Measurements from ENCODE around the gene LDLRAD3. TPM values are rescaled to one million over a fixed set of nuclear protein-coding genes. Genes with fewer than 3 reads are reported as not detected.

LDLRAD3 gene
- total RNA-seq, 1 donor from 2014 or later, result 7.2 TPM

DNA sequence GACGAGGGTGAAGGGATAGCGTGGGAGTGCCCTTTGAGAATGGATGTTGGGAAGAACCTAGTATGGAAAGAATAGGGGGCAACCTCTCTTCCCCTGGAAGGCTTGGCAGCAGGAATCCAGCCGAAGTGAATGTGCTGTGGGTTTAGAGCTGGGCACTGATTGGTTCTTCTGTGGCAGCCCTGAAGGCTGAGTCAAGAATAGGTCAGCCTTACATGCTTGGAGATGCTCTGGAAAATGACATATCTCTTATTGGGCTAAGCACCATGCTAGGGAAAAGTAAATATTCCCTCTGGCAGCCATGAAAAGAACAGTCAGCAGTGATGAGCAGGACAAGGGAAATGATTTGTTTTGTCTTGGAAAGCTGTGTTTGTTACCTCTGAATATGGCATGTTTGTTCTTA, 195.9 kb downstream of the LDLRAD3 start:
- no peak for ATAC-seq

DNA sequence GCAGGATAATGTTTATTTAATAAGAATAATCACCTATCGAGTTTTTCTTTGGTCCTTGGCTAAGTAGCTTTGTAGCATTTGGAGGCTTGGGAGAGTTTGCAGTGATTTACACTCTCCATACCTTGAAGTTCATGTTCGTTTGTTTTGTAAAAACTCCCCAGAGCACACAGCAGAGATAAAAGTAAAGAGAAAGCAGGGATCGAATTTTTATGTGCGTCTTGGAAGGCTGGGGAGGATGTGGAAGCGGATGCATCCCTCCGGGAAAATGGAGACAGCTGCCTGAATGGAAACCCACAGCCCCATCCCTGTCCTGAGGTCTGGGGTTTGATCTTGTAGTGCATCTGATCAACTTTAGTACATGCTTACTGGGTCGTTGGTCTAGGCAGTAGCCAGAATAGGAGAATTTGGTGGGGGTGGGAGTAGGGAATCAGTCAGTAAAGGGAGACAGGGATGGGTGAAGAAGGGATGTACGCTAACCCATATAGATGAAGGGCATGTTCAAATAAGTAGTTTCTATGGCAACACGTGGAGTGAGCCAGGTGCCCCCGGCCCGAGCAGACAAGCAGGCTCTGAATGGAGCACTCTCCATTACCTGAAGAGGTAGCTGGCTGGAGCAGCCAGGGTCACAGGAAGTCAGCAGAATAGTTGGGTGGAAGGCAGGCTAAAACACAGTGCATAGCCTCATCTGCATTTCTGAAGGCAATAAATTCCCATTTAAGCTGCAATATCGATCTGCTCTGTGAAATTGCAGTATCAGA, 197.5 kb downstream of the LDLRAD3 start:
- no peak for ATAC-seq

DNA sequence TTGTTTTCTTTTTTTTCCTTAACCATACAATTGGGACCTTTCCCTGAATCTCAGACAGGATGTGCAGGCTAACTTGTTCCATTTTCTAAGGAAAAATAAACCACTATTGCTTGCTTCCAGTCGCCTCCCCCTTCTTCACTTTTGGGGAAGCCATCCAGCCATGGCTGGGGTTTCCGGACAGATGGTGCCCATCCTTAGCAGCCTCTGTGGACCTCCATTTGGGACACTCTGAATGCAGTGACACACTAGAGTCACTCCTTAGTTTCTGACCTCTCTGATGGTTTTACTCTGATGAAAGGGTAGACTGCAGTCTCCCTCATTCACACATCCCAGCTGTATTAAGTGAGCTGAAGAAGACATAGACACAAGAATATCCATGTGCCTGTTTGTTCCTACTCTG, 198.1 kb downstream of the LDLRAD3 start:
- ATAC-seq, result no peak

DNA sequence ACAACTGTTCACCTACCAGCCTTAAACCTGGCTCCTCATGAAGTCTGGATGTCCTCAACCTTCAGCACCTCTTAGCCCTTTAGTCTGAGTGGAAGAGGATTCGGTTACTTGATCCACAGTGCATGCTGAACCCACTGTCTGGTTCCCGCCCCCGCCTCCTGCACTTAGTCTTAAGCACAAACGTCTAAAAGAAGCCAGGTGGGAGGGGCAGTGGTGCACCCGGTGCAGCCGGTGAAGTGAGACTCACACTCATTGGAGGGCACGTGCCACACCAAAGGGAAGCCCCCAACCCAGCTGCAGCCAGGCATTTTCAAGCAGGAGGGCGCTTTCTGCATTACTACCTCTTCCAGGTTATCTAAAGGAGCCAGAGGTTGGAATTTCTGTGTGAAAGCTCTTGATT, 198.6 kb downstream of the LDLRAD3 start:
- ATAC-seq, result no peak

DNA sequence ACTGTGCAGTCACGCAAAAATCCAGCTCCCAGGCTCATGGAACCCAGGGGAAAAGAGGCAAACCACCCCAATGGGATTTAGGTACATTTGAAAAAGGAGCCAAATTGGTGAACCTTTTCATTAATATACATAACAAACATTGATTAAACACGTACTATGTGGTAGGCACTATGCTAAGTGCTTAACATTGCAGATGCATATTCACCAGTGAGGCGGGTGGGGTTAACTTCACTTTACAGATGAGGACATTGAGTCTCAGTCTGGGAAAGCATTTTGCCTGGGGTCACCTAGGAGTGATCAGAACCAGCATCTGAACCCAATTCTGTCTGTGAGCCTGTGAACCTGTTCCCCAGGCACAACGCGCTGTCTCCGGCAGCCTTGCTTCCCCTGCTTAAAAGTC, 199.0 kb downstream of the LDLRAD3 start:
- no peak for ATAC-seq

DNA sequence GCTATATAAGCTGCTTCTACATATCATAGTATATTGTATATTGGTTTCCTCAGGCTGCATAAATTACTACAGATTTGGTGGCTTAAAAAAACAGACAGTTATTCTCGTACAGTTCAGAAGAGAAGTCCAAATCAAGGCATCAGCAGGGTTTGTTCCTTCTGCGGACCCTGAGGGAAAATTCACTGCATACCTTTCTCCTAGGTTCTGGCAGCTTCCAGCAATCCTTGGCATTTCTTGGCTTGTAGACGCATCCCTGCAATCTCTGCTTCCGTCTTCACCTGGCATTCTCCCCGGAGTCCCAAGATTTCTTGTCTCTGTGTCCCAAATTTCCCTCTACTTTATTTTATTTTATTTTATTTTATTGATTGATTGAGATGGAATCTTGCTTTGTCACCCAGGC, 202.6 kb downstream of the LDLRAD3 start:
- no peak for ATAC-seq

DNA sequence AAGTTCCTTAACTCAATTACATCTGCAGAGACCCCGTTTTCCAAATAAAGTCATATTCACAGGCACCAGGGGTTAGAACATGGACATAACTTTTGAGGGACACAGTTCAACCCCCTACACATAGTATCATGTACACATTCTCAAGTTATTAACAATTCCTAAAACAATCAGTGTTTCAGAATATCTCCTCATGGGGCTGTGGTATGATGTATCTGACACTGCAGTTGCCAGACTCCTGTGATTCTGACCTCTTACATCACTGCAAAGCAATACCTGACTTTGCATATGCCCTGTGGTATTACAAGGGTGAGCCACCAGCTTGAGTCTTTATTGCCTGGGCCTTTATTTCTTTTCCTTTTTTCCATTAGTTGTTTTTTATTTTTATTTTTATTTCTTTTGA, 203.6 kb downstream of the LDLRAD3 start:
- ATAC-seq, result no peak

DNA sequence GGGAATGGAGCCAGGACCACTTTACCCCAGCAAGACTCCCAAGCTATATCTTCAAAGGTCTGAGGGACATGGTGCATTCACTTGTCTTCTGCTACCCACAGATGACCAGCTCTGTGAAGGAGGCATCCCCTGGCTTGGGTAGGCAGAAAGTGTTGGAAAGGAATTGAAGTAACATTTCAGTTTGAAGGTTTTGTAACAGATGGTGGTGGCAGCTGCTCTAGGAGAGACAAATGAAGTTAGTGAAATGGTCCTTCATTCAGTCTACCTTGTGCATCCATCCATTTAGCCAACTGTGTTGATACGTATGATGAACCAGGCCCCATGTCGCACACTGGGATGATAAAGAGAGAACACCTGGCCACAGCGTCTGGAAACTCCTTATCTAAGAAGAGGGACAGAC, 204.8 kb downstream of the LDLRAD3 start:
- ATAC-seq, result no peak

DNA sequence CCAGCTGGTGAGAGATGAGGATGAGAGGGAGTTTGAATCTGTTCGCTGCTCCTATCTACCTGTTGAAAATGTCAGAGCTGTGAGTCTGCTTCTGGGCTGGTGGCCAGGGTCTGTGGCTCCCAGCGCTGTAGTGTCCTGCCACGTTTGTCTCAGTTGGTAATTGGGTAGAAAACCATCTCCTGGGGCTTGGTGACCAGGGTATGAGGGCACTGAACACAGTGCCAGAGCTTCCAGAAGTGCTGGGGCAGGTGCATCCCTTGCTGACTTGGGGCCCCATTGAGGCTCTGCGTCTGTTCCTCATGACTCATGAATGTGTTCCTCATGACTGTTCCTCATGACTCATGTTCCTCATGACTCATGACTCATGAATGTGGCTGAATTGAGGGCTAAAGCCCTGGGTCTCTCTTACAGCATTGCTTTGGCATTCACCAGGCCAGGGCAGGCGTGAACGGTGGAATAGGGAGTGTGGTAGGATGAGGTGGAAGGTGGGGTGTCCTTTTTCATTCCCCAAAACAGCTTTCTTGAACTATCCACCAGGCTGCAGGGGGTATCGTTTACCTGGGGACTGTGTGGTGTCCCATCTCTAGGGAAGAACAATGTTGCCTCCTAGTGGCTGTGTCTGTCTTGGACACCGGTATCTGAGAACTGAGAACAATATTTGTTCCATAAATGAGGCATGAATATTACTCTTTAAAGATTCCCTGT, 205.8 kb downstream of the LDLRAD3 start:
- ATAC-seq, result peak; percentile 99

DNA sequence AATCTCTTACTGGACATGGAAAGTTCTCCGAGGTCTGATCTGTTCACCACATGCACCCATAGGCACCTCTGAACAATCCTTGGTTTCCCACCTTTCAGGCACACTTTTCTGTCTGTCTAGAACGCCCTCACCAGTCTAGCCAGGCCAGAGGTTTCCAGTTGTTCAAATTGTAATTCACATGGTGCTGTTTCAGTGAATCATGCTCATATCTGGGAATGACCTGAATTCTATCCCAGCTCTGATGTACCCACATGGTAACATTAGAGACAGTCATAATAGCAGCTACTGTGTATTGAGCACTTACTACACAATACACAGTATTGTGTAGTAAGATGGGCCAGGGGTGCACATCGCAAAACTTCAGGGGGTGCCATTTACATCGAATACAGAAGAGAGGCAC, 207.1 kb downstream of the LDLRAD3 start:
- no peak for ATAC-seq

DNA sequence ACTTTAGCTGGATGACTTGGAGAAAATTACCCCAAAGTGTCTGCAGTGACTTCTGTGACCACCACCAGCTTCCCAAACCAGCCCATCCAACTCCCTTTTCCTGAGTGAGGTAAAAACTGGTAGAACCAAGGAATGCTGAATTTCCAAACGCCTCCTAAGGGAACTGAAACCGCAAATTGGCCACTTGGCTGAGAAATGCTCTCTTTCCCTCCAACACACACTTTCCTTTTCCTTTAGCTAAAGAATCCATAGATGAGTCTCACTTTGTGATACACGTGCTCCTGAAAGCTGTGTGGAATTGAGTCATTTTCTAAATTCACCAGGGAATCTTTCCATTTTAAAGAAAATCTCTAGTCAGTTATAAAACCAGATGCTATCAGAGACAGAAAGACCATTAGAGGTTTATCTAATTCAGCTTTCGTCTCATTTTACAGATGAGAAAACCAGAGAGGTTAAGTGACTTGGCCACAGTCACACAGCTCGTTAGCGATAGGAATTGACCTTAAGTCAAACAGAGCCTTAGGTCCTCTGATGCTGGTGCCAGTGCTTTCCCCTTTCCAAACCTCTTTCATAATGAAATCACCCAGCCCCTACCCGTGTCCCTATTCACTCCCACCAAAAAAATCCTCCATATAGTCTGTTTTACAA, 208.2 kb downstream of the LDLRAD3 start:
- no peak for ATAC-seq

DNA sequence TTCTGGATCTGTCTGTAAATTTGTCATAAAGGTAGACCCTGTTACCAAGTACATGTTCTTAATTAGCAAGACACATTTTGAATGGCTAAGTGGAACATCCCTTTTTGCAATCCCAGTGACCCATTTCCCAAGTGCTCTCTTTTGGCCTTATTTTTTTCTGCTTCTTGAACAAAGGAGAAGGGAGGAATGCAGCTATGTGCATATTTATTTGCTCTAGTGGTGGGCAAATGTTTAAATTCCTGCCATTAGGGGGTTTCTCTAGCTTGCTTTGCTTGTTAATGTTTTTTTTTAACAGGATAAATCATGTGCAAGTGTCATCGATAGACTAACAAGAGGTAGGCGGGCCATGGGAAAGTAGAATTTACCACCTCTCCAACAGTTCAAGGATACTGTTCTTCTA, 209.7 kb downstream of the LDLRAD3 start:
- ATAC-seq, result no peak

DNA sequence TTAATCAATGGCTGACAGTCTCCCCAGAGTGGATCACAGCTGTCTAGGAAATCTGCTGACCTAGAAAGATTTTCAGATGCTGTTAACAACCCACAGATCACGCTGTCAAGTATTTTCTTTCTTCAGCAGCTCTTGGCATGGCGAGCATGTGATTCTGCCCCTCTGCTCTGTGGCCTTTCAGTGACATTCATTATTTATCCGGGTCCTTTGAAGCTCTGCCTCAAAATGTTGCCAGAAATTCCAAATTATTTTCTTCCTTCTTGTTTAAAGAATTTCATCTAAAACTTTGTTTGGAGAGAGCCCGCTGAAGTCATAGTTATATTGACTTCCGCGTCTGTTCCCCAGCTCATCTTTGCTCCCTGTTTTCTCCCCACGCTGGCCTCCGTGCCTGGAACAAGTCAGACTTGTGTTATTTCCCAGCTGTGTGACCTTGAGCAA, 211.3 kb downstream of the LDLRAD3 start:
- no peak for ATAC-seq

DNA sequence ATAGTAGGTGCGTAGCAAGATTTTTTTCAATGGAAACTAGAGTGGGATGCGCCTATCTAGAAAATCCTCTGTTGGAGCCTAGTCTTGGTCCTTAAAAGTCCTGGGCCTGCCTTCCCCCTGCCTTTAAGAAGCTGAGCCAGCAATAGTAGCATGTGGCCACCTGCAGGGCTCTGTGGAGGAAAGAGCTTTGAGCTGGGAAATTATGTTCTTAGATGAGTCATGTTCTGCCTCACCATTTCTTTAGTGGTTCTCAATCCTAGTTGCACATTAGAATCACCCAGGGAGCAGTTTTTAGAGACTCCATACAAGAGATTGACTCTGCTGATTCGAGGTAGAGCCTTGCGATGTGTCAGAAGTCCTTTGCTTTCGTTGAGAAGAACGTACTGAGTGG, 211.9 kb downstream of the LDLRAD3 start:
- ATAC-seq, result peak; percentile 85

DNA sequence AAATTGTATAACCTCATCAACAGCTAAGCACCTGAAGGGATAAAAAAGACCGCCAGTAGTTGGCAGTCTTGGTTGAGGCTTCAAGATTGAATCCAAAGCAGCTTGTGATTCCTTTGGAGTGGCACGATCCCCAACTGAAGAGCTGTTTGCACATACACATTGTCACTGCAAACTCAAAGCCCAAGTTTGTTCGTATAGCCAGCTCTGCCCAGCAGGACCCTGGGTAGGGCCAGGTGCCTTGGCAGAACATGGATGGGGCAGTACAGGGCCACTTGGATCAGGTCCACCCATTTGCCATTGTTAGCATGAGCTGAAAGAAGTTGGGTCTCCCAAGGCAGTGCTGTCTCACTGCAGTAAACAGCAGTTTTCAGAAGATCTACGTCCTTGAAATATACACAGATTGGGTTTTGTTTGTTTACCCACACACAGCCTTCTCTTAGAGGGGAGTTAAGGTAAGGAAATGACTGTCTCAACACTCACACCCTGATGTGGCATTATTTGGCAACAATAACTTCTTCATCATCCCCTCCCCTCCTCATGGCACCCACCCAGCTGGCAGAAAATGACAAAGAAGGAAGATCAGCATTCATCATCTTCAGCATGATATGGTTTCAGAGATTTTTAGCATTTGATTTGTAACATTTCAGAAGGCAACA, 212.4 kb downstream of the LDLRAD3 start:
- ATAC-seq, result no peak

DNA sequence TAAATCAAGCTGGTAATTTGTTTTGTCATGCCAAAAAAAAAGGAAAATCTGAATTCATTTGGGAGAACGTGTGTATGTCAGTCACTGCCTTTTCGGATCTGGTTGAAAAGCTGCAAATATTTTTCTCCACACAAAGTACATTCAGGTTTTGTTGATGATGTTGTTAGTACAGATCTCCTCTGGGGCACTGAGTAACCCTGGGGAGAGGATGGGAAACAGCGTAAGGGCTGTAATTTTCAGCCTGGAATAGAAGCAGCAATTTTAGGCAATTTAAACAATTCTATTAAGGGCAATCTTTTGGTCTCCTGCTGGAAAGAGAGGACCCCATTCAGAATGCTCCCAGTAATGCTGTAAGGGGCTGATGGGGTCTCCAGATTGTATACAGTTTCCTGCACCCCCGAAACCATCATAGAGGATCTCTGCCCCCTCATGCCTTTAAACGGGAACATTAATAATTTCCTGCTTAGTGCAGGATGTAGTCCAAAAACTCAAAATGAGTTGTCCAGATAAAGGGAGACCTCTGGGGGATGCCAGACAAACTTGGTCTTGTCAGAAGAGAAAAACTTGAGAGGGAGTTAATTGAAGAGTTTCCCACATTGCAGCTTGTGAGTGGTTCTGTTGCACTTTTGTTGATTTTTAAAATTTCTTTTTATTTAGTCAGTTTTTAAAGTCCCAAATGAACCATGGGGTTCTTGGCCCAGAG, 213.1 kb downstream of the LDLRAD3 start:
- no peak for ATAC-seq

DNA sequence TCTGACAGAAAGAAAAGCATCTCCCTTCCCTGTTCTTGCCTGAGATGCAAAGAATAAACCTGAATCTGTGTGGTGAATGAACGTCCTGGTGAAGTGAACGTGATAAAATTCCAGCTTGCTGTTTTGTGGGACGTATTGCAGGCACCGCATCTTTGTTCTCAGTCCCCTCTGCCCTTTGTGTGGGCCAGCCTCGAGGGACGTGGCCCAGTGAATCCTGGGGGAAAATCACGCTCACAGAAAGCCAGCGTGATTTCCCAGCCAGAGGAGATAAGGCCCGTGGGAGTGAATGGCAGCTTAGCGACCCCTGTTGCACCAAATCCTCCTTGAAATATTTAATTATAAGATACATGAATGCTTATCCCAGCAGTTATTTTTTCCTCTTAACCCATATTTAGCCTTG, 216.2 kb downstream of the LDLRAD3 start:
- ATAC-seq, result no peak

DNA sequence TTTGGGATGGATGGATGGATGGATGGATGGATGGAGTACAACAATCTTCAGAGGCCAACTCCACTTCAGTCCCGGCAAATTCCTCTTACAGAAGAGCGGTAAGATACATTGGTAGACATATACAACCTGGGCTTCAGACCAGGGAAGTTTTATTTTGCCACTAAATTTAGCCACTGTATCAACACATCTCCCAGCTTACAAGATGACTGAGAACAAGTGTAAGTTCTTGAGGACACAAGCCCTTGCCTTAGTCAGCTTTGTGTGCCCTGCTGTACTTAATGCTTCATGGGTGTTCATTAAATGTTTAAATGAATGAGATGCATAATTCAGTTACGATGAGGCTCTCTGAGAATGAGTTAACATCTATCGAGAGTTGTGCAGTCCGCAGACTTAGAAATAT, 217.7 kb downstream of the LDLRAD3 start:
- no peak for ATAC-seq

DNA sequence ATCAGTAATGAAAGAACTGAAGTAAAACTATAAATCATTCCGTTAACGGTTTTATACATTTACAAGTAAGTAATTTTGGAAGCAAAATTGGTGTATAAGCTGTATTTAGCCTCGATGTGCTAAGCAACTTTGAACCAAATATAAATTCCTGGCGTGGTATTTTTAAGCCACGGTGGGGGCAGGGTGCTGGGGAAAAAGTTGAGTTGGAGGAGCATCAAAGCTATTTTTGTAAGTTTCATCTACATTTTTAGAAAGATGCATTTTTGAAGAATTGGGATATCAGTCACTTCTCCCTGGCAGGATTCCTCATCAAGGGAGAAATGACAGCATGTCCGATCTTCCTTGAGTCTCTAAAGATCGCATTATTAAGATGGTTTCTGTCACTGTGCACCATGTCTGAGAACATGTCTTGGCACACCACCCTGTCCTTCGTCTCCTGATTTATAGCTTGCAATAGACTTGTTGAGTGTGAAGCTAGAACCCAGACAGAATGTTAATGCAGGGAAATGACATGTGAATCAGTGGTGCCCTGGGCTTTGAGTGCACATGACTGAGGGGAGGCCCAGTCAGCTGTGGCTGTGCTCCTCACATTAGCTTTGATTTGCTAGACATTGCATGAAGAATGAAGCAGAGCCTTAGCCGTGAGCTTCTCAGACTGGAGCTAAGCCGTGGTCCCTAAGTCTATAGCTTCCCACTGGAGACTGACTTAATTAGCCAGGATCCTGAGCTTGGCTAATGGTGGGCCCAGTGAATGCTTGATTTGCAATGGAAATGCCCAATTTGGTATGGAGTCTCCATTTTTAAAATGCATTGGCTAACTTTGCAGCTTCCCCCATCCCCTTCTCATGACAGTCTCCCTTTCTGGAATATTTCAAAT, 218.4 kb downstream of the LDLRAD3 start:
- ATAC-seq, result no peak

DNA sequence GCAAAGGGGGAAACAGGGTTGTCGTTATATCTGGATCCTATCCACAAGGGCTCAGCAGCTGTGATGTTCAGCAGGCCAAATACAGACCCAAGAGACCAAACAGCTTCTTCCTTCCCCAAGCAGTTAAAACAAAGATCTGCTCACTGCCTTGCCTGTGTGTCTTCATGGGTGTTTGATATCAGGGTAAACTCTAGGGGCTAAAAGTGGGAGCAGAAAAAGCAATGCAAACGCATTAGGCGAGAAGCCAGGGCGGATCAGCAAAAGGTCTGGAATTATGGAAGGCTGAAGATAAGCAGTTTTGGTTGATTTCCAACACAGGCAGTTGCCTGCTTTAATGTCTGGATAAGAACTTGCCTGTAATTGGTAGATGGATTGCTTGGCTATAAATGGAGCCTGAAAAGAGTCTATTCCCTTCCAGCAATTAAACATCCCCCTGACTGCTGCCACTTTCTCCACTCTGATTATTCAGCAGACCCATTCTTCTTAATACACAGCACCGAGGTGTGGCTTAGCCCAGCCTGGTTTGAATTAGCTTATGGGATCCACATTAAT, 219.1 kb downstream of the LDLRAD3 start:
- ATAC-seq, result no peak

DNA sequence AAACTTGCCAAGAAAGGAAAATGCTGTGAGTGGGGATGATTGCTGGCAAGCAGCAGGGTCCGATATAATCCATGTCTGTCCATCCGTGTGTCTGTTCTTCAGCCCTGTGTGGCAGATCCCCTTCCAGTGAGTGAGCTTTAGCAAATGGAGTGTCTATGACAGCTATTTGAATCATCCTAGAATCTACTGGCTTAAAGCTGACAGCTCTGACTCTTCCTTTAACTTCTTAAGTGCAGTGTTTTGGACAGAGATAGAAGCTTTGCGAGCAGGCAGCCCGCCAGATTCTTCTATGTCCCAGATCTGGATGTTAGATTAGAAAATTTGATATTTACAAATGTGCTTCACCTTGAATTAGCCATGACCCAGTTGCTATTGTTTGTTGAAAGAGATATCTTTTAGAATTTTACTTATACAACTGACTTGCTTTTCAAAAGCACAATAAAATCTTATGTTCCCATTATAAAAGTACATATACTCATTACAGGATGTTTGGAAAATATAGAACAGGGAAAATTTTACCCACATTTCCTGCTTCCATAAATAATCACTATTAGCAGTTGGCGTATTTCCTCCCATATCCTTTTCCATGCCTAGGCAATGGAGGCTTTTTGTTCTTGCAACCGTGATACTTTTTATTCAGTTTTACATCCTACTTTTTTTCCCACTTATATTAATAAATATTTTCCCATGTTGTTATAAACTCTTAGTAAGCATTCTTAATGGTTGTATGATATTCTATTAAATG, 220.8 kb downstream of the LDLRAD3 start:
- ATAC-seq, result no peak

All from esophagus mucosa (tissue), 1 donor.